Astrocyte (in vitro differentiated cells and primary cell): ENCODE results near the gene ACTG1. TPM values are rescaled to one million over a fixed set of nuclear protein-coding genes. Genes with fewer than 3 reads are reported as not detected.
"Not testable (repeated sequence)": the region's sequence is repeated elsewhere in the genome, so short reads cannot be mapped to it uniquely, and the experiment has no call there.

Experiments used
- DNase-seq: peaks from one replicate; pipeline ENCODE4 v3.0.0-alpha.2; 2010; ENCODE audit warnings: low read depth
- FAIRE-seq: peaks from 2 replicates; lab custom pipeline; 2011; peaks lifted over from hg19 to GRCh38; lab: Jason Lieb, UNC
- H2AFZ ChIP-seq: 2 replicates; pipeline ENCODE4 v1.6.0; 2012; ENCODE audit warnings: low read depth, low read length, inconsistent platforms
- H3K27ac ChIP-seq: 2 replicates; pipeline ENCODE4 v1.5.1; 2011; ENCODE audit warnings: low read depth, low read length, inconsistent platforms
- H3K27me3 ChIP-seq: 2 replicates; pipeline ENCODE4 v1.6.0; 2011; ENCODE audit warnings: low read length, inconsistent platforms; ENCODE audit not compliant: insufficient read depth
- H3K36me3 ChIP-seq: 2 replicates; pipeline ENCODE4 v1.5.1; 2011; ENCODE audit warnings: low read length, inconsistent platforms; ENCODE audit not compliant: insufficient read depth
- H3K4me1 ChIP-seq: 2 replicates; pipeline ENCODE4 v1.5.1; 2011; ENCODE audit warnings: low read length, inconsistent platforms; ENCODE audit not compliant: insufficient read depth
- H3K4me2 ChIP-seq: 2 replicates; pipeline ENCODE4 v1.6.0; 2012; ENCODE audit warnings: low read length, inconsistent platforms
- H3K4me3 ChIP-seq: 2 replicates; pipeline ENCODE4 v1.5.1; 2011; ENCODE audit warnings: low read depth, mild to moderate bottlenecking, low read length, inconsistent platforms; ENCODE audit not compliant: insufficient read depth
- H3K79me2 ChIP-seq: 2 replicates; pipeline ENCODE4 v1.6.0; 2012; ENCODE audit warnings: mild to moderate bottlenecking, low read length, inconsistent platforms; ENCODE audit not compliant: insufficient read depth
- H3K9ac ChIP-seq: 2 replicates; pipeline ENCODE4 v1.6.0; 2012; ENCODE audit warnings: mild to moderate bottlenecking, low read length, inconsistent platforms
- H3K9me3 ChIP-seq: 2 replicates; pipeline ENCODE4 v1.5.1; 2012; ENCODE audit warnings: low read depth, mild to moderate bottlenecking, low read length, inconsistent platforms; ENCODE audit not compliant: insufficient read depth
- H4K20me1 ChIP-seq: 2 replicates; pipeline ENCODE4 v1.6.0; 2012; ENCODE audit warnings: low read length, inconsistent platforms; ENCODE audit not compliant: insufficient read depth
- H3K27ac Mint-ChIP-seq: one replicate; pipeline ENCODE4 v1.8.0; 2021; ENCODE audit warnings: mild to moderate bottlenecking, mixed read lengths; ENCODE audit not compliant: unreplicated experiment
- H3K27me3 Mint-ChIP-seq: one replicate; pipeline ENCODE4 v1.8.0; 2021; ENCODE audit warnings: low read depth, mixed read lengths; ENCODE audit not compliant: unreplicated experiment
- H3K36me3 Mint-ChIP-seq: one replicate; pipeline ENCODE4 v1.8.0; 2021; ENCODE audit warnings: low read depth, mixed read lengths; ENCODE audit not compliant: unreplicated experiment
- H3K4me1 Mint-ChIP-seq: one replicate; pipeline ENCODE4 v1.8.0; 2021; ENCODE audit warnings: low read depth, mixed read lengths; ENCODE audit not compliant: unreplicated experiment
- H3K4me3 Mint-ChIP-seq: one replicate; pipeline ENCODE4 v1.8.0; 2021; ENCODE audit warnings: mild to moderate bottlenecking, moderate library complexity, mixed read lengths; ENCODE audit not compliant: unreplicated experiment
- H3K9me3 Mint-ChIP-seq: one replicate; pipeline ENCODE4 v1.8.0; 2021; ENCODE audit warnings: mild to moderate bottlenecking, mixed read lengths; ENCODE audit not compliant: unreplicated experiment
- EZH2 ChIP-seq: IDR thresholded peaks from 2 replicates; pipeline ENCODE4 v1.6.1; 2012; ENCODE audit warnings: mild to moderate bottlenecking, low read length, inconsistent platforms; ENCODE audit not compliant: insufficient read depth
- total RNA-seq: library from RNA; stranded (reverse); gene quantifications from 2 replicates; pipeline ENCODE4 v1.2.1, GENCODE V29; 2021
- TF ChIP-seq, protein P1 (sequence below): IDR thresholded peaks from 2 replicates; pipeline ENCODE4 v1.5.1; 2011; ENCODE audit warnings: low read depth, mild to moderate bottlenecking, inconsistent platforms, low read length, moderate library complexity; ENCODE audit not compliant: insufficient read depth

ACTG1 gene
- total RNA-seq, 1 donor from 2014 or later: 7,369 TPM

DNA sequence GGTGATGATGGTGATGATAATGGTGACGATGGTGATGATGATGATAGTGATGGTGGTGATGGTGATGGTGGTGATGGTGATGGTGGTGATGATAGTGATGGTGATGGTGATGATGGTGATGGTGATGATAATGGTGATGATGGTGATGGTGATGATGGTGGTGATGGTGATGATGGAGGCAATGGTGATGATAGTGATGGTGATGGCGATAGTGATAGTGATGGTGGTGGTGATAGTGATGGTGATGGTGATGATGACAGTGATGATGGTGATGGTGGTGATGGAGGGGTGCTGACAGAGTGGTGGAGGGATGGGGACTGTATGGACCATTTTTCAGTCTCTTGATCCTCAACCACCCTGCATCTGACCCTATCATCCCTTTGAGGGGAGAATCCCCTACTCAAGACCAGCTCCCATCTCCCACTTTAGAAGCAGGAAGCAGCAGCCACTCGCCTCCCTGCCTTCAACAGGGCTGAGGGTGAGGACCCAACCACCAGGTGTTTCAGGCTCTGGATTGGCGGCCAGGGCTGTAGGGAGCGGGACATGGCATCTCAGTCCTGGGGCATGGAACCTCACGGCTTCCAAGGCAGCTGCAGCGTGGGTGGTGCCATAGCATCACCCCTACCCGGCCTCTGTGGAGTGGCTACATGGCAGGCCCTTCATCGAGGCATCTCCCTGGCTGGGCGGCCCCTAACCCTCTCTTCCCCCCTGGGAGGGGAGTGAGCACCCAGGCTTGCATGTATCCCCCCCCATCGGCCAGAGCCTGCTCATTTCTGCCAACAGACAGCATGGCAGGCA lies 20.1 kb upstream of the ACTG1 start:
- H3K79me2 ChIP-seq: no peaks in the 10 kb centered on the region
- peaks cover 9% of the 10 kb centered on the region for H3K27me3 ChIP-seq
- no peak overlapping the region for H3K4me3 Mint-ChIP-seq
- no peak for TF ChIP-seq EZH2
- TF ChIP-seq, protein P1, sequence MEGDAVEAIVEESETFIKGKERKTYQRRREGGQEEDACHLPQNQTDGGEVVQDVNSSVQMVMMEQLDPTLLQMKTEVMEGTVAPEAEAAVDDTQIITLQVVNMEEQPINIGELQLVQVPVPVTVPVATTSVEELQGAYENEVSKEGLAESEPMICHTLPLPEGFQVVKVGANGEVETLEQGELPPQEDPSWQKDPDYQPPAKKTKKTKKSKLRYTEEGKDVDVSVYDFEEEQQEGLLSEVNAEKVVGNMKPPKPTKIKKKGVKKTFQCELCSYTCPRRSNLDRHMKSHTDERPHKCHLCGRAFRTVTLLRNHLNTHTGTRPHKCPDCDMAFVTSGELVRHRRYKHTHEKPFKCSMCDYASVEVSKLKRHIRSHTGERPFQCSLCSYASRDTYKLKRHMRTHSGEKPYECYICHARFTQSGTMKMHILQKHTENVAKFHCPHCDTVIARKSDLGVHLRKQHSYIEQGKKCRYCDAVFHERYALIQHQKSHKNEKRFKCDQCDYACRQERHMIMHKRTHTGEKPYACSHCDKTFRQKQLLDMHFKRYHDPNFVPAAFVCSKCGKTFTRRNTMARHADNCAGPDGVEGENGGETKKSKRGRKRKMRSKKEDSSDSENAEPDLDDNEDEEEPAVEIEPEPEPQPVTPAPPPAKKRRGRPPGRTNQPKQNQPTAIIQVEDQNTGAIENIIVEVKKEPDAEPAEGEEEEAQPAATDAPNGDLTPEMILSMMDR: no peak
- H3K36me3 ChIP-seq: no peaks in the 10 kb centered on the region
- no peak overlapping the region for H2AFZ ChIP-seq
- no peaks in the 10 kb centered on the region for H3K9me3 ChIP-seq
- H3K9ac ChIP-seq: no peak overlapping the region
- H3K4me1 ChIP-seq: peaks cover 4% of the 10 kb centered on the region
- H3K4me3 ChIP-seq: no peak overlapping the region
- no peak overlapping the region for H3K27ac Mint-ChIP-seq
- no peak overlapping the region for H3K4me2 ChIP-seq
- H3K27ac ChIP-seq: no peak overlapping the region
- H3K9me3 Mint-ChIP-seq: no peaks in the 10 kb centered on the region
- H3K27me3 Mint-ChIP-seq: no peaks in the 10 kb centered on the region
- no peak for DNase-seq
- H3K36me3 Mint-ChIP-seq: peaks cover 3% of the 10 kb centered on the region
- no peaks in the 10 kb centered on the region for H3K4me1 Mint-ChIP-seq
- FAIRE-seq: no peak
- no peaks in the 10 kb centered on the region for H4K20me1 ChIP-seq

DNA sequence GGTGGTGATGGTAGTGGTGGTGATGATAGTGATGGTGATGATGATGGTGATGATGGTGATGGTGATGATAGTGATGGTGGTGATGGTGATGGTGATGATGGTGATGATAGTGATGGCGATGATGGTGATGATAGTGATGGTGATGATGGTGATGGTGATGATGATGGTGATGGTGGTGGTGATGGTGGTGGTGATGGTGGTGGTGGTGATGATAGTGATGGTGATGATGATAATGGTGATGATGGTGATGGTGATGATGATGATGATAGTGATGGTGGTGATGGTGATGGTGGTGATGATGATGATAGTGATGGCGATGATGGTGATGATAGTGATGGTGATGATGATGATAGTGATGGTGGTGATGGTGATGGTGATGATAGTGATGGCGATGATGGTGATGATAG lies 19.4 kb upstream of the ACTG1 start:
- not testable (repeated sequence) for H3K4me2 ChIP-seq, H3K9me3 ChIP-seq, DNase-seq, H3K4me1 ChIP-seq, H3K27ac Mint-ChIP-seq, H3K4me1 Mint-ChIP-seq, H3K79me2 ChIP-seq, H3K27me3 Mint-ChIP-seq, H3K4me3 Mint-ChIP-seq, H3K36me3 ChIP-seq, H3K27me3 ChIP-seq, H2AFZ ChIP-seq, H3K9ac ChIP-seq, H3K27ac ChIP-seq, H4K20me1 ChIP-seq, H3K4me3 ChIP-seq, H3K9me3 Mint-ChIP-seq, H3K36me3 Mint-ChIP-seq
- peak; percentile 83 for FAIRE-seq

DNA sequence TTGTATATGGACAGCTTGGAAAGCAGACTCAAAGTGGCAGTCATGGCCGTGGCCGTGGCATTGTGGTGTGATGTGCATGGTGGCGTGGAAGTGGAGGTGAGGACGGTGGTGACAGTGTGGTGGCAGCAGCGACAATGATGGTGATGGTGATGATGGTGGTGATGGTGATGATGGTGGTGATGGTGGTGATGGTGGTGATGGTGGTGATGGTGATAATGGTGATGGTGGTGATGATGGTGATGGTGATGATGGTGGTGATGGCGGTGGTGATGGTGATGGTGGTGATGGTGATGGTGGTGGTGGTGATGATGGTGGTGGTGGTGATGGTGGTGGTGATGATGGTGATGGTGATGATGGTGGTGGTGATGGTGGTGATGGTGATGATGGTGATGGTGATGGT lies 18.4 kb upstream of the ACTG1 start:
- not testable (repeated sequence) for H3K27ac ChIP-seq, H3K4me3 Mint-ChIP-seq, H3K27me3 ChIP-seq, H3K4me3 ChIP-seq, H3K36me3 ChIP-seq, H3K4me1 ChIP-seq, H3K9me3 Mint-ChIP-seq, H3K9me3 ChIP-seq, H3K4me2 ChIP-seq, H3K4me1 Mint-ChIP-seq, H3K79me2 ChIP-seq, H3K27ac Mint-ChIP-seq, H3K9ac ChIP-seq, H3K27me3 Mint-ChIP-seq, FAIRE-seq, H4K20me1 ChIP-seq, DNase-seq, H2AFZ ChIP-seq, H3K36me3 Mint-ChIP-seq
